Suprapubic skin (tissue), 4 donors: Measurements from ENCODE around the gene PLAGL2. TPM values are rescaled to one million over a fixed set of nuclear protein-coding genes. Genes with fewer than 3 reads are reported as not detected.

Source experiments
- DNase-seq, 2 donors: peaks; one replicate each; pipeline ENCODE4 v3.0.0-alpha.2; 2019; ENCODE audit warnings: low spot score in 2 of 2
- H3K27ac ChIP-seq: fragments of 200-600 bp; sonication (generic); one replicate; pipeline ENCODE4 v1.5.1; 2019
- H3K27me3 ChIP-seq: fragments of 200-600 bp; sonication (generic); one replicate; pipeline ENCODE4 v1.5.1; 2019
- H3K36me3 ChIP-seq: fragments of 200-600 bp; sonication (generic); one replicate; pipeline ENCODE4 v1.5.1; 2019
- H3K4me1 ChIP-seq: fragments of 200-600 bp; sonication (generic); one replicate; pipeline ENCODE4 v1.5.1; 2019
- H3K4me3 ChIP-seq: fragments of 200-600 bp; sonication (generic); one replicate; pipeline ENCODE4 v1.5.1; 2019; ENCODE audit warnings: mild to moderate bottlenecking
- H3K9me3 ChIP-seq: fragments of 200-600 bp; sonication (generic); one replicate; pipeline ENCODE4 v1.5.1; 2019
- EP300 ChIP-seq: sonication (generic); formaldehyde crosslinking; IDR thresholded peaks from one replicate; pipeline ENCODE4 v1.6.1; 2017; ENCODE audit warnings: antibody characterized with exemption
- POLR2A ChIP-seq, 2 donors: fragments of 450-650 bp; IDR thresholded peaks; one replicate each; pipeline ENCODE4 v1.6.1; 2017; ENCODE audit warnings: antibody characterized with exemption in 2 of 2, mild to moderate bottlenecking in 2 of 2, moderate library complexity in 2 of 2
- POLR2AphosphoS5 ChIP-seq, 3 donors: sonication (generic); formaldehyde crosslinking; IDR thresholded peaks; one replicate each; pipeline ENCODE4 v1.6.1; 2017; ENCODE audit warnings: antibody characterized with exemption in 3 of 3
- WGBS: methylation state at CpG from one replicate; pipeline ENCODE4 v1.1.5; 2018; 5-methylcytosine and 5-hydroxymethylcytosine counted together
- total RNA-seq, 4 donors: library from RNA; depleted of rRNA; stranded (reverse); fragments of >200 nt; gene quantifications; one replicate each; pipeline ENCODE4 v1.1.0, GENCODE V29; 2016
- TF ChIP-seq, protein P1 (sequence below), 2 donors: fragments of 200-600 bp in 1 of 2; fragments of 450-650 bp in 1 of 2; sonication (generic) in 1 of 2; IDR thresholded peaks; one replicate each; pipeline ENCODE4 v1.5.1; 2016 to 2019; ENCODE audit warnings: antibody characterized with exemption in 2 of 2, mild to moderate bottlenecking in 1 of 2, moderate library complexity in 1 of 2

The PLAGL2 gene
- total RNA-seq, 4 donors from 2014 or later, result 13.0 to 28.8 (median 20.4) TPM

DNA sequence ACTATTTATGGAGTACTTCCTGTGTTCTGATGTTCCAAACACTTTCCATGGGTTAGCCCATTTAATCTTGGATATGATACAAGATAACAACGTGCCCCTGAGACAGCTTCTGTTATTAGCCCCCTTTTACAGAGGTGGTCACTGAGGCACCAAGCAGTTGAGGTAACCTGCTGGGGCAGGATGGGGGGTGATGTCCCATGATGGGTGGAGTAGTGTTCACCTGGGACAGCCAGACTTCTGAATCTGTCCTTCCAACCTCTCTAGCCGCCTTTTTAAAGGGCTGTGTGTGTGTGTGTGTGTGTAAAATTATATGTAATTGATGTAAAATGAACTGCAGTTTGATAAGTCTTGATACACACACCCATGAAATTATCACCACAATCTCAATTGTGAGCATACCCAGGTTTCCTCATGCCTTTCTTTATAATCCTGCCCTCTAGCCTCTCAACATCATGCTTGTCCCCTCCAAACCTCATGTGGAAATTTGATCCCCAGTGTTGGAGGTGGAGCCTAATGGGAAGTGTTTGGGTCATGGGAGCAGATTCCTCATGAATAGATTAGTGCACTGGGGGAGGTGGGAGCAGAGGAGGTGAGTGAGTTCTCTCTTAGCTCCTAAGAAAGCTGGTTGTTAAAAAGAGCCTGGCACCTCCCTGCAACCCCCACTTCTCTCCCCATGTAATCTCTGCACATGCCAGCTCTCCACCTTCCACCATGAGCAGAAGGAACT is 39.2 kb downstream of the PLAGL2 start:
- no peaks in the 10 kb centered on the region for H3K27me3 ChIP-seq
- WGBS, result 78% methylated on average over 2 of the region's 2 CpGs

DNA sequence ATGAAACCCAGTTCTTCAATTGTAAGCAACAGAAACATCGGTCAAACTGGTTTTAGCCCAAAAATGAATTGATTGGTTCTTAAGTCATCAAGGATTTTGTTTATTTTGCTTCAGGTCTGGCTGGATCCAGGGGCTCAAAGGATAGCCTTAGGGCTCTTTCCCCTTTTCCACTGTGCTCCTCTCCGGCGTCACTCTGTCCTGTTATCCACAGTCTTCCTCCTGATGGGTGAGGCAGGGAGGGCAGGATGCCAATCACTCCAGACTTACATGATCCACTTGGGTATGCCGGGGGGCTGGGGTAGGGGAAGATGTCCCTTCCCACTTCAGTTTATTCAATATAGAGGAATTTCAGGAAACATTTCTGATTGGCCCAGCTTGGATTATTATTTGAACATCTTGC is 40.0 kb downstream of the PLAGL2 start:
- no peaks in the 10 kb centered on the region for H3K27me3 ChIP-seq
- H3K9me3 ChIP-seq, result no peaks in the 10 kb centered on the region
- H3K36me3 ChIP-seq, result peaks cover 48% of the 10 kb centered on the region
- DNase-seq, result peak in 1 of 2 donors; percentile 33
- TF ChIP-seq POLR2AphosphoS5 (IDR thresholded peaks at IDR 0.05), result no peak
- TF ChIP-seq, protein P1, sequence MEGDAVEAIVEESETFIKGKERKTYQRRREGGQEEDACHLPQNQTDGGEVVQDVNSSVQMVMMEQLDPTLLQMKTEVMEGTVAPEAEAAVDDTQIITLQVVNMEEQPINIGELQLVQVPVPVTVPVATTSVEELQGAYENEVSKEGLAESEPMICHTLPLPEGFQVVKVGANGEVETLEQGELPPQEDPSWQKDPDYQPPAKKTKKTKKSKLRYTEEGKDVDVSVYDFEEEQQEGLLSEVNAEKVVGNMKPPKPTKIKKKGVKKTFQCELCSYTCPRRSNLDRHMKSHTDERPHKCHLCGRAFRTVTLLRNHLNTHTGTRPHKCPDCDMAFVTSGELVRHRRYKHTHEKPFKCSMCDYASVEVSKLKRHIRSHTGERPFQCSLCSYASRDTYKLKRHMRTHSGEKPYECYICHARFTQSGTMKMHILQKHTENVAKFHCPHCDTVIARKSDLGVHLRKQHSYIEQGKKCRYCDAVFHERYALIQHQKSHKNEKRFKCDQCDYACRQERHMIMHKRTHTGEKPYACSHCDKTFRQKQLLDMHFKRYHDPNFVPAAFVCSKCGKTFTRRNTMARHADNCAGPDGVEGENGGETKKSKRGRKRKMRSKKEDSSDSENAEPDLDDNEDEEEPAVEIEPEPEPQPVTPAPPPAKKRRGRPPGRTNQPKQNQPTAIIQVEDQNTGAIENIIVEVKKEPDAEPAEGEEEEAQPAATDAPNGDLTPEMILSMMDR (IDR thresholded peaks at IDR 0.05), result no peak
- WGBS, result 86% methylated on average over 4 of the region's 4 CpGs
- H3K4me3 ChIP-seq, result no peak overlapping the region
- H3K27ac ChIP-seq, result no peak overlapping the region
- no peaks in the 10 kb centered on the region for H3K4me1 ChIP-seq

More for the DNA sequence above, 39.2 kb downstream of the PLAGL2 start:
- Histone ChIP-seq H3K27ac (no peak overlapping the region), H3K4me1 (no peaks in the 10 kb centered on the region), H3K9me3 (no peaks in the 10 kb centered on the region), H3K4me3 (no peak overlapping the region), H3K36me3 (peaks cover 40% of the 10 kb centered on the region)
- peak in 1 of 2 donors; percentile 16 for DNase-seq
- TF ChIP-seq EP300, result no peak
- no peak for TF ChIP-seq POLR2A (IDR thresholded peaks at IDR 0.05)
- no peak for TF ChIP-seq POLR2AphosphoS5 (IDR thresholded peaks at IDR 0.05)
- TF ChIP-seq, protein P1 (IDR thresholded peaks at IDR 0.05), result no peak

DNA sequence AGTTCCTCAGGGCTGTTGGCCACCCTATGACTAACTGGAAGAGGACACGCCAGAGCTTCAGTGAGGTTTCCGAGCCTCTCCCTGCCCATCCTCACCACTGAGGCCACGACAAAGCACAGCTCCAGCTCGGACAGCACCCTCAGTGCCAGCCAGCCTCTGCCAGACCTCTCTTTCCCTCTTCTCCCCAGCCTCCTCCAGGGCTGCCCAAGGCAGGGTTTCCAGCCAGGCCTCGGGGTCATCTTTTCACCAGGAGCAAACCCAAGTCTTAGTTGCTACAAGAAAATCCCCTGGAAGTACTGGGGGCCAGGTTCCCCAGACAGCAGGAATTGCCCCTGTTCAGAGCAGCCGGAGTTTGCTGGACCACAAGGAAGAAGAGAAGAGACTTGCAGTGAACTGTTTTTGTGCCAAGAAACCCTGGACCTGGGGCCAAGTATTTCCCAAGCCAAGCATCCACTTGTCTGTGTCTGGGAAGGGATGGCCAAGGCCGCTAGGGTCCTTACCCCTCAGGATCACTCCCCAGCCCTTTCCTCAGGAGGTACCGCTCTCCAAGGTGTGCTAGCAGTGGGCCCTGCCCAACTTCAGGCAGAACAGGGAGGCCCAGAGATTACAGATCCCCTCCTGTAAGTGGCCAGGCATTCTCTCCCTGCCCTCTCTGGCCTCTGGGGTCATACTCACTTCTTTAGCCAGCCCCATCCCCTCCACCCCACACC is 41.6 kb downstream of the PLAGL2 start:
- WGBS, result 93% methylated on average over 6 of the region's 8 CpGs

DNA sequence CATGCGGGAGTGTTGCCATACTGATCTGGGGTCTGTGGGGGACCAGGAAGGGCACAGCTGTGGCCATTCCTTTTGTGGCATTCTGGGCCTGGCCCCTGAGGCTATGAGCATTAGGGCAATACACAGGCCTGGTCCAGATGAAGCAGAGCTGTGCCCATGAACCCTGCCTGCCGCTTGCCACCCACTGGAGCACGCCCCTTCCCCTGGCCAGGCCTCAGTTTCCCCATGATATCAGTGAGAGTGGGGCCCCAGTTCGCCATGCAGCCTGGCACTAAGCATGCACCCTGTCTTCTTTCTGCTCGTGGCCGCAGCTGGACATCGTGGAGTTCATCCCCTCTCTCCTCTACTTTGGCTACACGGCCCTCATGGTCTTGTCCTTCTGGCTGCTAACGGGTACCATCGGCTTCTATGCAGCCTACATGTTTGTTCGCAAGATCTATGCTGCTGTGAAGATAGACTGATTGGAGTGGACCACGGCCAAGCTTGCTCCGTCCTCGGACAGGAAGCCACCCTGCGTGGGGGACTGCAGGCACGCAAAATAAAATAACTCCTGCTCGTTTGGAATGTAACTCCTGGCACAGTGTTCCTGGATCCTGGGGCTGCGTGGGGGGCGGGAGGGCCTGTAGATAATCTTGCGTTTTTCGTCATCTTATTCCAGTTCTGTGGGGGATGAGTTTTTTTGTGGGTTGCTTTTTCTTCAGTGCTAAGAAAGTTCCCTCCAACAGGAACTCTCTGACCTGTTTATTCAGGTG is 42.4 kb downstream of the PLAGL2 start:
- TF ChIP-seq EP300 (no peak), POLR2A (IDR thresholded peaks at IDR 0.05) (no peak), POLR2AphosphoS5 (IDR thresholded peaks at IDR 0.05) (no peak)
- TF ChIP-seq, protein P1 (IDR thresholded peaks at IDR 0.05), result no peak
- H3K27me3 ChIP-seq, result no peaks in the 10 kb centered on the region
- peak in 1 of 2 donors; percentile 25 for DNase-seq
- H3K36me3 ChIP-seq, result peaks cover 70% of the 10 kb centered on the region
- no peaks in the 10 kb centered on the region for H3K9me3 ChIP-seq
- WGBS, result 93% methylated on average over 20 of the region's 21 CpGs
- no peaks in the 10 kb centered on the region for H3K4me1 ChIP-seq
- H3K4me3 ChIP-seq, result no peak overlapping the region
- no peak overlapping the region for H3K27ac ChIP-seq

More for the DNA sequence above, 41.6 kb downstream of the PLAGL2 start:
- Histone ChIP-seq H3K36me3 (peaks cover 64% of the 10 kb centered on the region), H3K4me3 (no peak overlapping the region), H3K27ac (no peak overlapping the region), H3K9me3 (no peaks in the 10 kb centered on the region), H3K27me3 (no peaks in the 10 kb centered on the region), H3K4me1 (no peaks in the 10 kb centered on the region)
- TF ChIP-seq POLR2A (IDR thresholded peaks at IDR 0.05) (no peak), POLR2AphosphoS5 (IDR thresholded peaks at IDR 0.05) (no peak), EP300 (no peak)
- TF ChIP-seq, protein P1 (IDR thresholded peaks at IDR 0.05), result no peak
- DNase-seq, result peak in 1 of 2 donors; percentile 43

DNA sequence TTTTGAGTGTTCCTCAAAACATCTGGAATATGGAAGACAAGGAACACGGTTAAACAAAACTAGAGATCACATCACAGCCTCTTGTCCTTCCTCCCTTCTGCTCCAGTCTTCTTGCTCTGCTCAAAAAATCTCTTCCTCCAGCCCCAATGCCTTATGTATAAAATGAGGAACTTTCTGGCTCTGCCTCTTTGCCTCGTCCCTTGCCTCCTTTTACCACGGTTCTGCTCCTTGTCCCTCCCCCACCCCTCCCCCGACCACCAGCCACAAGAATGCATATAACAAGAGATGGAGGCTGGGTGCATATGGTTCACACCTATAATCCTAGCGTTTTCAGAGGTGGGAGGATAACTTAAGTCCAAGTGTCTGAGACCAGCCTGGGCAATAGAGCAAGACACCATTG is 43.6 kb downstream of the PLAGL2 start:
- Histone ChIP-seq H3K27me3 (no peaks in the 10 kb centered on the region), H3K4me3 (no peak overlapping the region), H3K4me1 (no peaks in the 10 kb centered on the region), H3K36me3 (peaks cover 81% of the 10 kb centered on the region), H3K9me3 (no peaks in the 10 kb centered on the region), H3K27ac (no peak overlapping the region)
- WGBS, result 86% methylated on average over 5 of the region's 5 CpGs
- TF ChIP-seq EP300 (no peak), POLR2A (IDR thresholded peaks at IDR 0.05) (no peak), POLR2AphosphoS5 (IDR thresholded peaks at IDR 0.05) (no peak)
- TF ChIP-seq, protein P1 (IDR thresholded peaks at IDR 0.05), result no peak
- no peak for DNase-seq
